ENCODE data around the gene OLFML2B.

Gene OLFML2B

GRCh38 chr1:162006081-162006480 lies 17.6 kb downstream of the OLFML2B start:
- DNase-seq (ENCODE audit: low read depth) = no peak

GRCh38 chr1:162004441-162004950 lies 19.2 kb downstream of the OLFML2B start:
- DNase-seq (ENCODE audit: low read depth) = no peak

GRCh38 chr1:162003830-162004215 lies 19.8 kb downstream of the OLFML2B start:
- DNase-seq (ENCODE audit: low read depth) = no peak

- no peak for DNase-seq (ENCODE audit: low read depth)
These were observed 20.4 kb downstream of the OLFML2B start for GRCh38 chr1:162003061-162003829.

- no peak for DNase-seq (ENCODE audit: low read depth)
These were observed 23.6 kb downstream of the OLFML2B start for GRCh38 chr1:162000053-162000420.

- DNase-seq (ENCODE audit: low read depth) = no peak
These were observed 24.2 kb downstream of the OLFML2B start for GRCh38 chr1:161999301-162000052.

GRCh38 chr1:161998811-161999210 lies 24.9 kb downstream of the OLFML2B start:
- DNase-seq (ENCODE audit: low read depth) = no peak

- DNase-seq (ENCODE audit: low read depth) = no peak
These were observed 26.5 kb downstream of the OLFML2B start for GRCh38 chr1:161997152-161997551.

- DNase-seq (ENCODE audit: low read depth) = no peak
These were observed 29.4 kb downstream of the OLFML2B start for GRCh38 chr1:161994175-161994668.

GRCh38 chr1:161993576-161993975 lies 30.1 kb downstream of the OLFML2B start:
- DNase-seq (ENCODE audit: low read depth) = no peak

GRCh38 chr1:161989786-161990185 lies 33.9 kb downstream of the OLFML2B start:
- no peak for DNase-seq (ENCODE audit: low read depth)

GRCh38 chr1:161989108-161989507 lies 34.6 kb downstream of the OLFML2B start:
- DNase-seq (ENCODE audit: low read depth) = no peak

- DNase-seq (ENCODE audit: low read depth) = no peak
These were observed 35.3 kb downstream of the OLFML2B start for GRCh38 chr1:161988413-161988812.

GRCh38 chr1:161987872-161988271 lies 35.8 kb downstream of the OLFML2B start:
- DNase-seq (ENCODE audit: low read depth) = no peak

DNA sequence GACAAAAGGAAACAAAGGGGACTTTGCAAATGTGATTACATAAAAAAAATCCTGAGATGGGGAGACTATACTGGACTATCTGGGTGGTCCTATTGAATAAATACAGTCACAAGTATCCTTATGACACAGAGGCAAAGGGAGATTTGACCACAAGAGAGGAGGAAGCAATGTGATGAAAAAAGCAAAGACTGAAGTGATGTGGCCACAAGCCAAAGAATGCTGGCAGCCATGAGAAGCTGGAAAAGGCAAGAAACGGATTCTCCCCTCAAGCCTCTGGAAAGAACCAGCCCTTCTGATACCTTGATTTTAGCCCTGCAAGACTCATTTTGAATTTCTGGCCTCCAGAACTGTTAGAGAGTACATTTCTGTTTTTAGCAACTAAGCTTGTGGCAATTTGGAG lies 36.4 kb downstream of the OLFML2B start:
- no peak for DNase-seq (ENCODE audit: low read depth)

DNA sequence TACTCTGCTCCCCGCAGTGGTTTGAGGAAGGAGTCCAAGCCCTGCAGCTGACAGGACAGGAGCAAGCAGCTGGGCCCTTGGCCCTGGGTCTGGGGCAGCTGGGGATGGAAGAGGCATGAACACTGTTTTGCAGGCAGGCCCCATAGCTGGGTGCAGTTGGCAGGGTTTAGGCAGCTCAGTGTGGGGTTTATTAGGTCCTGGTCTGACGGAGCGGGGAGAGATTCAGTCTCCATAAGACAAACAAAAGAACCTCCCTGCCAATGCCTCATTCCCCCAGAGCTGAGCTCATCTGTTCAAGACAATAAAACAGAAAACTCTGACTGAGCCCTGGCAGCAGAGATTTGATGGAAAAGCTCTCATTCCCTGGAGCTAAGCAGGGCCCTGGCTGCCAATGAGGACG lies 37.3 kb downstream of the OLFML2B start:
- no peak for DNase-seq (ENCODE audit: low read depth)

- DNase-seq (ENCODE audit: low read depth) = no peak
These were observed 38.3 kb downstream of the OLFML2B start for GRCh38 chr1:161985301-161985822.

- no peak for DNase-seq (ENCODE audit: low read depth)
These were observed 39.9 kb downstream of the OLFML2B start for GRCh38 chr1:161983725-161984124.

GRCh38 chr1:161982917-161983316 lies 40.8 kb downstream of the OLFML2B start:
- DNase-seq (ENCODE audit: low read depth) = no peak

GRCh38 chr1:161982507-161982895 lies 41.2 kb downstream of the OLFML2B start:
- DNase-seq (ENCODE audit: low read depth) = no peak

GRCh38 chr1:161981735-161982506 lies 41.7 kb downstream of the OLFML2B start:
- DNase-seq (ENCODE audit: low read depth) = no peak

GRCh38 chr1:161981126-161981525 lies 42.5 kb downstream of the OLFML2B start:
- no peak for DNase-seq (ENCODE audit: low read depth)

Data from stimulated activated CD8-positive, alpha-beta memory T cell treated with anti-CD3 and anti-CD28 coated beads, Interleukin-12 subunit alpha, Interleukin-12 subunit beta, amount 100 ng/mL, for 4 hours (primary cell).